ENCODE measurements around the gene SYT2.

DNA sequence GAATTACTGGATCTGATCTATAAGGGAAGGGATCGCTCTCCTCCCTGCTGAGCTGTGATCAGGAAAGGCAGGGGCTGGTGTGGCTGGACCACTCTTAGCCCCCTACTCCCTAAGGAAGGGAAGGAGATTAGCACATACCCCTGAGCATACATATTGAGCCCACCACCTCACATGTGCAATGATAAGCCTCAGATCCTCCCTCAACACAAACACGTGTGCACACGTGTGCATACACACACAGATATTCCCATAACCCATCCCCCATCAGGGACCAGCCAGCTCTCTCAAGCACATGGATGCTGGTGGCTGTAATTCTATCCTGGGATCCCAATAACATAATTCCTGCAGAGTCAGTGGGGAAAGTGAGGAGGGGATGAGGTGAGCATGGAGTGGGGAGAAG, 21.2 kb downstream of the SYT2 start:
- TF ChIP-seq, protein P1, sequence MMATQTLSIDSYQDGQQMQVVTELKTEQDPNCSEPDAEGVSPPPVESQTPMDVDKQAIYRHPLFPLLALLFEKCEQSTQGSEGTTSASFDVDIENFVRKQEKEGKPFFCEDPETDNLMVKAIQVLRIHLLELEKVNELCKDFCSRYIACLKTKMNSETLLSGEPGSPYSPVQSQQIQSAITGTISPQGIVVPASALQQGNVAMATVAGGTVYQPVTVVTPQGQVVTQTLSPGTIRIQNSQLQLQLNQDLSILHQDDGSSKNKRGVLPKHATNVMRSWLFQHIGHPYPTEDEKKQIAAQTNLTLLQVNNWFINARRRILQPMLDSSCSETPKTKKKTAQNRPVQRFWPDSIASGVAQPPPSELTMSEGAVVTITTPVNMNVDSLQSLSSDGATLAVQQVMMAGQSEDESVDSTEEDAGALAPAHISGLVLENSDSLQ (IDR thresholded peaks at IDR 0.05) = no peak
- TF ChIP-seq NFXL1 (IDR thresholded peaks at IDR 0.05; ENCODE audit: borderline replicate concordance) = no peak
- TF ChIP-seq, protein P2, sequence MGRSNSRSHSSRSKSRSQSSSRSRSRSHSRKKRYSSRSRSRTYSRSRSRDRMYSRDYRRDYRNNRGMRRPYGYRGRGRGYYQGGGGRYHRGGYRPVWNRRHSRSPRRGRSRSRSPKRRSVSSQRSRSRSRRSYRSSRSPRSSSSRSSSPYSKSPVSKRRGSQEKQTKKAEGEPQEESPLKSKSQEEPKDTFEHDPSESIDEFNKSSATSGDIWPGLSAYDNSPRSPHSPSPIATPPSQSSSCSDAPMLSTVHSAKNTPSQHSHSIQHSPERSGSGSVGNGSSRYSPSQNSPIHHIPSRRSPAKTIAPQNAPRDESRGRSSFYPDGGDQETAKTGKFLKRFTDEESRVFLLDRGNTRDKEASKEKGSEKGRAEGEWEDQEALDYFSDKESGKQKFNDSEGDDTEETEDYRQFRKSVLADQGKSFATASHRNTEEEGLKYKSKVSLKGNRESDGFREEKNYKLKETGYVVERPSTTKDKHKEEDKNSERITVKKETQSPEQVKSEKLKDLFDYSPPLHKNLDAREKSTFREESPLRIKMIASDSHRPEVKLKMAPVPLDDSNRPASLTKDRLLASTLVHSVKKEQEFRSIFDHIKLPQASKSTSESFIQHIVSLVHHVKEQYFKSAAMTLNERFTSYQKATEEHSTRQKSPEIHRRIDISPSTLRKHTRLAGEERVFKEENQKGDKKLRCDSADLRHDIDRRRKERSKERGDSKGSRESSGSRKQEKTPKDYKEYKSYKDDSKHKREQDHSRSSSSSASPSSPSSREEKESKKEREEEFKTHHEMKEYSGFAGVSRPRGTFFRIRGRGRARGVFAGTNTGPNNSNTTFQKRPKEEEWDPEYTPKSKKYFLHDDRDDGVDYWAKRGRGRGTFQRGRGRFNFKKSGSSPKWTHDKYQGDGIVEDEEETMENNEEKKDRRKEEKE (IDR thresholded peaks at IDR 0.05) = no peak
- no peak for TF ChIP-seq POLR2AphosphoS5 (IDR thresholded peaks at IDR 0.05; ENCODE audit: low read length)
